Bronchial epithelial cell (primary cell): ENCODE results near the gene WDR75. TPM values are rescaled to one million over a fixed set of nuclear protein-coding genes. Genes with fewer than 3 reads are reported as not detected.

ENCODE experiments used
- DNase-seq: peaks from one replicate; pipeline ENCODE4 v3.0.0-alpha.2; 2010; ENCODE audit warnings: low read depth
- FAIRE-seq: peaks from 2 replicates; lab custom pipeline; 2011; peaks lifted over from hg19 to GRCh38; lab: Jason Lieb, UNC
- H3K27me3 ChIP-seq: 2 replicates; pipeline ENCODE4 v1.5.1; 2011; ENCODE audit warnings: low read length; ENCODE audit not compliant: control insufficient read depth, insufficient read depth
- H3K36me3 ChIP-seq: 2 replicates; pipeline ENCODE4 v1.5.1; 2011; ENCODE audit warnings: low read length; ENCODE audit not compliant: control insufficient read depth, insufficient read depth
- H3K4me3 ChIP-seq: 2 replicates; pipeline ENCODE4 v1.5.1; 2011; ENCODE audit warnings: mild to moderate bottlenecking, low read depth, low read length, control low read depth
- total RNA-seq: library from RNA; depleted of rRNA; stranded (reverse); fragments of >200 nt; gene quantifications from 2 replicates; pipeline ENCODE4 v1.2.1, GENCODE V29; 2014
- TF ChIP-seq, protein P1 (sequence below): IDR thresholded peaks from 2 replicates; pipeline ENCODE4 v1.5.1; 2011; ENCODE audit warnings: mild to moderate bottlenecking, moderate library complexity, low read length, control low read depth, inconsistent platforms; ENCODE audit not compliant: insufficient read depth, severe bottlenecking

Gene WDR75
- total RNA-seq, 1 donor from 2014 or later: 41.1 TPM

- FAIRE-seq (no peak), DNase-seq (no peak)
- H3K4me3 ChIP-seq: no peak overlapping the region
- H3K27me3 ChIP-seq: no peaks in the 10 kb centered on the region
- TF ChIP-seq, protein P1, sequence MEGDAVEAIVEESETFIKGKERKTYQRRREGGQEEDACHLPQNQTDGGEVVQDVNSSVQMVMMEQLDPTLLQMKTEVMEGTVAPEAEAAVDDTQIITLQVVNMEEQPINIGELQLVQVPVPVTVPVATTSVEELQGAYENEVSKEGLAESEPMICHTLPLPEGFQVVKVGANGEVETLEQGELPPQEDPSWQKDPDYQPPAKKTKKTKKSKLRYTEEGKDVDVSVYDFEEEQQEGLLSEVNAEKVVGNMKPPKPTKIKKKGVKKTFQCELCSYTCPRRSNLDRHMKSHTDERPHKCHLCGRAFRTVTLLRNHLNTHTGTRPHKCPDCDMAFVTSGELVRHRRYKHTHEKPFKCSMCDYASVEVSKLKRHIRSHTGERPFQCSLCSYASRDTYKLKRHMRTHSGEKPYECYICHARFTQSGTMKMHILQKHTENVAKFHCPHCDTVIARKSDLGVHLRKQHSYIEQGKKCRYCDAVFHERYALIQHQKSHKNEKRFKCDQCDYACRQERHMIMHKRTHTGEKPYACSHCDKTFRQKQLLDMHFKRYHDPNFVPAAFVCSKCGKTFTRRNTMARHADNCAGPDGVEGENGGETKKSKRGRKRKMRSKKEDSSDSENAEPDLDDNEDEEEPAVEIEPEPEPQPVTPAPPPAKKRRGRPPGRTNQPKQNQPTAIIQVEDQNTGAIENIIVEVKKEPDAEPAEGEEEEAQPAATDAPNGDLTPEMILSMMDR: no peak
- H3K36me3 ChIP-seq: no peaks in the 10 kb centered on the region
Observed at GRCh38 chr2:189481071-189481470, 39.8 kb downstream of the WDR75 start.

- H3K36me3 ChIP-seq: no peaks in the 10 kb centered on the region
- H3K4me3 ChIP-seq: no peak overlapping the region
- TF ChIP-seq, protein P1: no peak
- no peaks in the 10 kb centered on the region for H3K27me3 ChIP-seq
- DNase-seq: no peak
- no peak for FAIRE-seq
Observed at GRCh38 chr2:189483571-189483970, 42.3 kb downstream of the WDR75 start.

DNA sequence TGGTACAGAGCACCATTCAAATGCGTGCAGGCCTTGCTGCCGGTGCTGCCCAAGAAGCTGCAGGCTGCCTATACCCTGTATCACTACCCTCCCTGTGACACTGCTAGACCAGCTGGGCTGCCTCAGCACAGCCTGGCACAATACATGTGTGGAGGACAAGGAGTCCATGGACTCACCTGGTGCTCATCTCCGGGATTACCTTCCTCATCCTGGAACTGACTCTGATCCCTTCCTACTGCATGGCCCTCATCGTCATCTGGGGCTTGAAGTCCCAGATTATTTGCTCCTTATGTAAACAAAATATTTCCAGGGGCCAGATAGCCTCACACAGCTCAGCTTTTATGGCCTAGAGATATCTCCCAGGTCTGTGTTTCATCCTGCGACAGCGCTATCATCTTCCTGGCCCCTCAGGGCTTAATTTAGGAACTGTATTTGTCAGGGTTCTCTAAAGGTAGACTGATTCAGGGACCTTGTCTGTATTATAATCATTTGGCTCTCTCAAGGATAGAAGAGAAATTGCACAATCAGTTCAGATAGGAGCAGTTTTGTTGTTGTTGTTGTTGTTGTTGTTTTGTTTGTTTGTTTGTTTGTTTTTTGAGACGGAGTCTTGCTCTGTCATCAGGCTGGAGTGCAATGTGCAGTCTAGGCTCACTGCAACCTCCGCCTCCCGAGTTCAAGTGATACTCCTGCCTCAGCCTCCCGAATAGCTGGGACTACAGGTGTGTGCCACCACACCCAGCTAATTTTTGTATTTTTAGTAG is 42.9 kb downstream of the WDR75 start:
- Histone ChIP-seq H3K4me3 (no peak overlapping the region), H3K36me3 (no peaks in the 10 kb centered on the region), H3K27me3 (no peaks in the 10 kb centered on the region)
- TF ChIP-seq, protein P1: no peak
- DNase-seq: no peak
- peak; percentile 36 for FAIRE-seq

- TF ChIP-seq, protein P1: no peak
- DNase-seq (no peak), FAIRE-seq (no peak)
- Histone ChIP-seq H3K27me3 (no peaks in the 10 kb centered on the region), H3K4me3 (no peak overlapping the region), H3K36me3 (no peaks in the 10 kb centered on the region)
Observed at GRCh38 chr2:189485146-189485545, 43.9 kb downstream of the WDR75 start.

GRCh38 chr2:189486237-189486770 is 45.0 kb downstream of the WDR75 start:
- Histone ChIP-seq H3K27me3 (no peaks in the 10 kb centered on the region), H3K36me3 (no peaks in the 10 kb centered on the region), H3K4me3 (no peak overlapping the region)
- DNase-seq: peak; percentile 54
- TF ChIP-seq, protein P1: no peak
- no peak for FAIRE-seq
